ENCODE measurements around the gene KDM4C.

Gene KDM4C

DNA sequence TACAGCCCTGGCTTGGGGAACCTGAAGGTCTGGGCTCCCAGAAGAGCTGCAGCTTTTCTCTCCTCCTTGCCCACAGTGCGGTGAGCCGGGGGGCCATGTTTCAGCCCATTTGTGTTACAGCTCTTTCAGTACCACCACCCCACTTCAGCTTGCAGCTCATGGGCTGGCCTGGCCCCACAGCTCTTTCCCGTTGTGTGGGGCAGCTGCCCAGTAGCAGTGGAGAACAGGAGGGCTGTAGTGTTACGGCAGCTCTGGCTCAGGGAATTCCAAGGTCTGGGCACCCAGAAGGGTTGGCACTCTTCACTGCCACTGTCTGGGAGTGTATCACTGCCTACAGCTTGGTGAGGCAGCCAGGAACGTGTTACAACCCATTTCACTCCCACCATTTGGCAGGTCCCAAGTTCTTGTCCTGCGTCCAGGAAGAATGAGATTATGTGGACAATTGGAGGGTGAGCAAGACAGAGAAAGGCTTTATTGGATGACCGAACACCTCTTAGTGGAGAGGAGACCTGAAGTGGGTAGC is 390.5 kb downstream of the KDM4C start:
- DNase-seq: no peak

DNA sequence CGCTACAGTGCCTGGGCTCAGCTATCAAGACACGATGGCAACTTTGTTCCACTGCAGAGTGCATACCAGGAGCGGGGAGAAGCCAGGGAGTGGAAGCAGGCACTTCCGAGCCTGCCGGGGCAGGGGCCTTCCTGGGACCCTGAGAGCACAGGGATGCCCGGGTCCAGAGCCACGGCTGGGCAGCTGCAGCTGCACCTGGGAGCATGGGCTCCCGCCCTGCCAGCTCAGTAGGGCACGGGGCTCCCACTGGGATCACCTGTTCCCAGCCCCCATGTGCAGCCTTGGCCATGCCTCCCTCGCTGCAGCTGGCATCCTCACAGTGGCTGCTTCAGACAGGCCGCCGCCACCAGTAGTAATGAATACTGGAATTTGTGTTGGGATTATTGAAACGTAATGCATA is 391.5 kb downstream of the KDM4C start:
- DNase-seq: no peak

GRCh38 chr9:7150153-7150890 is 392.5 kb downstream of the KDM4C start:
- no peak for DNase-seq

DNA sequence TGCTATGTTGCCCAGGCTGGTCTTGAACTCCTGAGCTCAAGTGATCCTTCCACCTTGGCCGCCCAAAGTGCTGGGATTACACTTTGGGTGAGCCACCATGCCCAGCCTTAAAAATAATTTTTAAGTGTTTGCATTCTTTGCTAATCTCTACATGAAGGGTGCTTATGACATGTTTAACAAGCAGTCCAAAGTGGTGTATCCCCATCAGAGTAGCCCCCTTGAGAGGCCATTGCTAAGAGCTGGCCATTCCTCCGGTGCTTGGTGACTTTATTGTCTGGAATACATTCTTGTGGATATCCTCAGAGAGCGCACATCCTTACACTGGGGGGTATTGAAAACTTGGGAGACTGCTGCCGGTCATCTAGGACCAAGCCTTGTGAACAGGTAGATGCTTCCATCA is 395.4 kb downstream of the KDM4C start:
- no peak for DNase-seq

GRCh38 chr9:7153566-7153965 is 395.8 kb downstream of the KDM4C start:
- no peak for DNase-seq

DNA sequence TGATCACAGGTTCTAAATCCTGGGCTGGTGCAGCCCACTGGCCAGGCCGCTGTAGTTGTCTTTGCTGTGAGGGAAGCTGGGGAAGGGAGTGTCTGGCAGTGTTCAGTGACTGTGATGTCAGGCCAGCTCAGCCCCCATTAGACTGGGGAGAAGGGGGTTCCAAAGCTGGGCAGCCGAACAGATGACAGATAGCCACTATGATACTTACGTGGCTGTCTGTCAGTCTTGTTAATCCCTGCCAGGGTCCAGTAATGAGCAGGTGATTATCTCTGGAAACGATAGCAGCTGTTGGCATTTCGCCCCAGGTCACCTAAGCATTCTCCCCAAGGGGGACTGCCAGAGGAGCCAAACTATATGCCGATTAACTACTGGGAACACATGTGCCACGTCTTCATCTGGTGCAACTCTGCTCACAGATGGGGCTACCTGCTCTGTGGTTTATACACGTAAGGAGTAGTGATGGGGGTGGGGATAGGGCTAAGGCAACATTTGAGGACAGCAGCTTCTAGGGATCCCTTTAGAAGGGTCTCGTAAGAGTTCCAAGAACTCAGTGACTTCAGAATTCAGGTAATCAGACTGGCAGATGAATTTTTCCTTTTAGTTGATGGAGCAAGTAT is 396.3 kb downstream of the KDM4C start:
- no peak for DNase-seq

DNA sequence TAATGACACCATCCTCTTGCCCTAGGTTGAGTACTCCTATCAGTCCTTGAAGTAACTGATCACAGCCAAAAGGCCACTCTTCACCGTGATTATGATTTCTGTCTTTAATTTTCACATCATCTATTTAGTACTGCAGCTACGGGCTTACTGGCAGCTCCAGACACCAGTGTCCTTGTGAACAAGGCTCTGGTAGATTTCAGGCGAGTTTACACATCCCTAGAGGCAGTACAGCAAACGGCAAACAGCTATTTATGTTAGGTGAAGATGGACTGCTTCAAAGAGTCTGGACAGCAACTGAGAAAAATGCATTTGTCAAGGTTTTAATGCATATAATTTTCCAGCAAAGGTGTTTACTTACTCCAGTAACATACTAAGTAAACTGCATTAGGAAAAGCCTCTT is 396.9 kb downstream of the KDM4C start:
- DNase-seq: no peak

DNA sequence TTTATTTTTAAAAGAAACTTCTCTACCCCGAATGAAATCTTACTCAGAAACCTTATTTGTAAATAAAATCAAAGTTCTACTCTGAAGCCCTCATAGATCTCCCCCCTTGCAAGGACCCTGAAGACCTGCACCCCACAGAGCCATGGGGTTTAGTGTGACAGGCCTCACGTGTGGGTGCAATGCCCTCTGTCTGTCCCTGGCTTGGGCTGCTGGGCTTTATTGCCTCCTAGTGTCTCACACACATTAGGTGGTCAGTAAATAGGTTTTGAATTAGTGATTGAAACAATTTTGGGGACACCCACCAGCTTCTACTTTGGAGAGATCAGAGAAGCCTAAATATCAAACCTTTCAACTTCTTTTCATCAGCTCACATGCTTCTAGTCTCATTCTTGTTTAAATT is 403.7 kb downstream of the KDM4C start:
- no peak for DNase-seq

- DNase-seq: no peak
Observed at GRCh38 chr9:7163932-7164331, 406.2 kb downstream of the KDM4C start.

- DNase-seq: no peak
Observed at GRCh38 chr9:7164440-7165330, 406.9 kb downstream of the KDM4C start.

GRCh38 chr9:7165331-7165975 is 407.7 kb downstream of the KDM4C start:
- DNase-seq: no peak

DNA sequence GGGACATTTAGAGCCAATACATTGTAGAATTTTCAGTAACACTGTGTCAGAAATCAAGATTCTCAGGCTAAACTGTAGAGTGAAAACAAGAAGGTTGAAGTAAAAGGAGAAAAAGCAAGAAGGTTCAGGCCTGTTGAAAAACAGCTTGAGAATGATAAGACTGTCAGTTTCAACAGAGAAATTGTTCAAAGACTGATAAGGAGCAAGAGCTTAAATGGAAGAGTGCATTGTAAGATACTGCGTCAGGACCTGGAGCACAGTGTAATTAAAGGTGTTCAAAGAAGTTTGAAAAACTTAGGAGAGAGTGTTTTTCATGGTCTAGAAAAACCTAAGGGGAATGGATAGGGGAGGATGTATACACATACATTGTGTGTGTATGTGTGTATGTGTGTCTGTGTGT is 408.3 kb downstream of the KDM4C start:
- no peak for DNase-seq

DNA sequence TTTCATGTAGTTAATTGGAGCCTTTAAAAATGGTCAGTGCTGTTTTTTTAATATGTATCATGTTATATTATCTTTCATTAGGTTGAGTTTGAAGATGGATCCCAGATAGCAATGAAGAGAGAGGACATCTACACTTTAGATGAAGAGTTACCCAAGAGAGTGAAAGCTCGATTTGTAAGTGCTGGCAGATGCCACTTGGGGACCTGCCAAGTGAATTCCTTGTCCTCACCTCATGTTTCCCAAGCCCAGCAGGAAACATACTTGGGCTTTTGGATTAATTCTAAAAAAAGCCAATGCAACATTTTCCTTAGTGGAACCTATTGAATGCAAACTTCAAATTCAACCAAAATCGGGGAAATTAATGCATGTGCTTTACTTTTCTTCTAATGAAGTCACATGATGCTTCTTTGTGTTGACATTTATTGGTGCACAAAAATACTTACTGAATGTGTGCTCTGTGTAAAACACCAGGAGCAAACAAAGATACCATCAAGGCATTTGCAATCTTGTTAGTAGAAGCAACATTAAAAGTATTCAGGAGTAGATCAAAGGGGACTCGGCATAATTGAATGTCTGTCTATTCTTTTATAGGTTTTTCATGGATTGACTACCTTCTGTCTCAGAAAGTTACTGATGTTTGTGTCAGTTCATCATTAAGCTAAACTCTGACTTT is 412.1 kb downstream of the KDM4C start:
- no peak for DNase-seq

DNA sequence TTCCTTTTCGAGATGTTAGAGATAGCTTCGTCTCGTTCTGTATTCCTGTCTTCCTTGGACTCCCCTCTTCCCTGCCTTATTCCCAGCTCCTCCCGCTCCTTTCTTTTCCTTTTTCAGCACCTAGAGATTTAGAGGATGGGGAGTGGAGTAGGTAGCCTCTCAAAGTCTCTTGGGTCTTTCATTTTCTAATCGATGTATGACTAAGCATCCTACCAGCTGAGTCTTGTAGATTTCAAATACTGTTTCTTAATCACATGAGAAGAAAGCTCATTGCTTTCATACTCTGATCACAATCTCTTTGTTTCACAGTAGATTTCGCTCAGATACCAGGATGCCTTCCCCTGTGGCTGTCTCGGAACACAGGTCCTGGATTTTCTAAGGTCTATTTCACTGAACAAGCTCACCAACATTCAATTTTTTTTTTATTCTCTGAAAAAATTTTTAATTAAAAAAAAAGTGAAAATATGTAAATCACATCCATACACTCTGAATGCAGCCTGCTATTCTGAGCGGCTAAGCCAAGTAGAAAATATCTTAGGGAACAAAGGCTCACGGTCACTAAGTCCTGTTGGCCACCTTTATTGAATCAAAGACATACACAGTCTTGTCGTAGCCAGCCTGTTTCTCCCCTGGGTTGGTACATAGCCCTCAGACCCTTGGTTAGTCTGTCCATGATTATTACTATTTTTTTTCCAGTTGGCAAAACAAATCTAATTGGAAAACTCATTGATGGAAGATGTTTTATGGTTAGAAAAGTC is 413.8 kb downstream of the KDM4C start:
- no peak for DNase-seq

DNA sequence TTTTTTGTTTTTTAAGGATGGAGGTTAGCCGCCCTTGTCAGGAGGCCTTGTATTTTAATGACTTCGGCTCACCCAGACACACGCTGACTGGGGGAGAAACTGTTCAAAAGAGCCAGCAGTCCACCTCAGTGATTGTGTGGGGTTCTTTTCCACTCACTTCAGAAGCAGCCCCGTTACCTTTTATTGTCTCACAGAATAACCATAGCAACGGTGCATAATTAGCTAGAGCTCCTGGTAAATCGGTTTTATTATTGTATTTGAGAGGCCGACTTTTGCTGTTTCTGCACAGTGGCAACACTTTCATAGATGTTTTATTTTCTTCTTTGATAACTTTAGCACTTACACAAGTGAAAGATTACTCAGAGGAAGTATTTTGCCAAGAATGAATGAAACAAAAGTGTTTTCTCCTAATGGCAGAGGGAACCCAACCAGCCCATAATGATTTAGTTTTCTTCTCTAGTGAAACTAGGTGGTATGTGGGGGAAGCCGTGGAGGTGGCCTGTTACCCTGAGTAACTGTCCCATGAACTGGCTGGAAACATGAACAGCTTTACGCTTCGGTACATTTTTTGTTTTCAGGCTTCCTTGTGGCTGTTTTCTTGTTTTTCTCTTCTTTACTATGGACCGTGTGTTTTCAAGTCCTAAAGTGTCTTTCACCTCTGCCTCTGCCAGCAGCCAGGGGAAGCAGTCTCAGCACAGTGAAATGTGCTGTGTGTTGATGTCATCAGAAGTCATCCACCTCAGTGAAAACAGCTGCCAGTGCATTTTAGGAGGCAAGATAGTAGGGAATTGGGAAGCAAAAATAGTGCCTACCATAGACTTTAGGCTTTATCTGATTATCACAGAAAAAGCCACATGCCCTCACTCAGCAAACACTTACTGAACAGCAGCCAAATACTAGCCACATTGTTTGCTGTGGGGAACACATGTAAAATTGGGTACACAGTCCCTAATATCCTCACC is 414.7 kb downstream of the KDM4C start:
- DNase-seq: no peak

- no peak for DNase-seq
Observed at GRCh38 chr9:7173139-7173538, 415.4 kb downstream of the KDM4C start.

GRCh38 chr9:7174301-7174700 is 416.5 kb downstream of the KDM4C start:
- no peak for DNase-seq

GRCh38 chr9:7174884-7175283 is 417.1 kb downstream of the KDM4C start:
- no peak for DNase-seq

- DNase-seq: no peak
Observed at GRCh38 chr9:7176561-7176960, 418.8 kb downstream of the KDM4C start.

DNA sequence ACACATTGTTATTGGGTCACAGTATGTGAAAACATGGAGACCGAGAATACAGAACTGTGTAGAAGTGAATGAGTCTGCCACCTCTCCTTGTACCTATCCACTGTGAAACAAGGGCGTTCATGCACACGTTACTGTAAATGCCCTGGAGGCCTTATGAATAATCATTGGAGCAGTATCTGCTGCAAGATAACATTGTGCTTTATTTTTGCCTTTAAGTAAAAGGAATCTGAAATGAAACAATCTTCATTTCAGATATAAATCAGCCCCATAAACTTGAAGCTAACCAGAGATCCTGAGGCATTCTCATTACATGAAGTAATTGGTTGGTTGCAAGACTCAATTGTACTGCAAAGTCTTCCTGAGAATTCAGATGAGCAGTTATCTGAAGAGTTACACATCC is 419.6 kb downstream of the KDM4C start:
- no peak for DNase-seq

DNA sequence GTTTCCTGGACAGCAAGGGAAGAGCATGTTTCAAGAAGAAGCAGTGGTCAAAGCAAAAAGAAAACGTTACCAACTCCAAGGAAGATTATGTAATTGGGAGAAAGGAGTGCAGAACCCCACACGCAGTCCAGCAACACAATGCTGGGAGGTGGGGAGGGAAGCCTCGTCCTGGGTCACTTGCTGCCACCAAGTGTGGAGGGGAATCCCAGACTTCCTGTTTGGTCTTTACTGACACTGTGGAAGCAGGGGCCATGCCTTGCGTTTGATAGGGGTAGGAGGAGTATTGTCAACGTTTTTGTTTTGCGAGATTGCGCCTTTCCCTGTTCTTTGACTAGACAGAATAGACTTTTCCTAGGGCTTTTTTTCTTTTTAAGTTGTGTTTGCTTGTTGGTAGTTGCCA is 421.0 kb downstream of the KDM4C start:
- no peak for DNase-seq

Data from CD4-positive, alpha-beta T cell treated with Interleukin-15 for 1 hour (primary cell).